GM19351 (cell line): ENCODE results near the gene KLHDC7A.

ENCODE experiments used
- ATAC-seq: cut with Tn5 transposase; IDR thresholded peaks from one replicate; pipeline ENCODE4 v1.9.1; 2021; ENCODE audit warnings: mild to moderate bottlenecking, moderate library complexity; ENCODE audit not compliant: unreplicated experiment

The KLHDC7A gene

GRCh38 chr1:18501833-18502232, 21.1 kb downstream of the KLHDC7A start:
- ATAC-seq: no peak

- ATAC-seq: no peak
Observed at GRCh38 chr1:18504609-18505008, 23.9 kb downstream of the KLHDC7A start.

GRCh38 chr1:18505666-18506065, 24.9 kb downstream of the KLHDC7A start:
- ATAC-seq: no peak

GRCh38 chr1:18508084-18508483, 27.4 kb downstream of the KLHDC7A start:
- no peak for ATAC-seq

GRCh38 chr1:18511149-18511873, 30.6 kb downstream of the KLHDC7A start:
- no peak for ATAC-seq

GRCh38 chr1:18511874-18512150, 31.1 kb downstream of the KLHDC7A start:
- ATAC-seq: no peak

GRCh38 chr1:18512883-18513282, 32.2 kb downstream of the KLHDC7A start:
- no peak for ATAC-seq

- no peak for ATAC-seq
Observed at GRCh38 chr1:18513995-18514394, 33.3 kb downstream of the KLHDC7A start.

GRCh38 chr1:18515120-18515667, 34.5 kb downstream of the KLHDC7A start:
- ATAC-seq: no peak

GRCh38 chr1:18516473-18516872, 35.7 kb downstream of the KLHDC7A start:
- no peak for ATAC-seq

GRCh38 chr1:18526436-18527275, 45.9 kb downstream of the KLHDC7A start:
- no peak for ATAC-seq

GRCh38 chr1:18527514-18527913, 46.8 kb downstream of the KLHDC7A start:
- ATAC-seq: no peak

- ATAC-seq: no peak
Observed at GRCh38 chr1:18527921-18528320, 47.2 kb downstream of the KLHDC7A start.

- ATAC-seq: no peak
Observed at GRCh38 chr1:18528616-18529015, 47.9 kb downstream of the KLHDC7A start.

- ATAC-seq: no peak
Observed at GRCh38 chr1:18529714-18530113, 49.0 kb downstream of the KLHDC7A start.

- no peak for ATAC-seq
Observed at GRCh38 chr1:18530587-18531502, 50.1 kb downstream of the KLHDC7A start.

GRCh38 chr1:18531503-18531845, 50.7 kb downstream of the KLHDC7A start:
- no peak for ATAC-seq

- no peak for ATAC-seq
Observed at GRCh38 chr1:18532390-18533170, 51.9 kb downstream of the KLHDC7A start.

- ATAC-seq: no peak
Observed at GRCh38 chr1:18533259-18533658, 52.5 kb downstream of the KLHDC7A start.

- no peak for ATAC-seq
Observed at GRCh38 chr1:18534810-18535205, 54.1 kb downstream of the KLHDC7A start.
